HFFc6 (cell line): ENCODE results near the gene LRP1B. TPM values are rescaled to one million over a fixed set of nuclear protein-coding genes. Genes with fewer than 3 reads are reported as not detected.

Source experiments
- DNase-seq: peaks from one replicate; pipeline ENCODE4 v3.0.0-alpha.2; 2018
- H3K27ac Mint-ChIP-seq: 2 replicates; pipeline ENCODE4 v1.8.0; 2020; ENCODE audit warnings: mild to moderate bottlenecking, mixed read lengths
- H3K27me3 Mint-ChIP-seq: 2 replicates; pipeline ENCODE4 v1.8.0; 2021; ENCODE audit warnings: mild to moderate bottlenecking, moderate library complexity, mixed read lengths; ENCODE audit not compliant: insufficient read depth
- H3K36me3 Mint-ChIP-seq: 2 replicates; pipeline ENCODE4 v1.8.0; 2021; ENCODE audit warnings: low read depth, mixed read lengths
- H3K4me1 Mint-ChIP-seq: 2 replicates; pipeline ENCODE4 v1.8.0; 2020; ENCODE audit warnings: low read depth, mixed read lengths
- H3K4me3 Mint-ChIP-seq: 2 replicates; pipeline ENCODE4 v1.8.0; 2020; ENCODE audit warnings: mild to moderate bottlenecking, moderate library complexity, mixed read lengths
- H3K9me3 Mint-ChIP-seq: 2 replicates; pipeline ENCODE4 v1.8.0; 2020; ENCODE audit warnings: mild to moderate bottlenecking, mixed read lengths
- total RNA-seq, 6 experiments: library from RNA; stranded (reverse); fragmentation: NEBNext Ultra II Directional; extraction: Animal tissue kit (Norgen Biotek cat#: 25700); gene quantifications; 2 replicates in 1 of 6; 3 replicates in 5 of 6; pipeline ENCODE4 v1.2.3, GENCODE V29; 2021
- TF ChIP-seq, protein P1 (sequence below): fragments of 200-600 bp; sonication (generic); IDR thresholded peaks from 2 replicates; pipeline ENCODE4 v1.5.0; 2021; ENCODE audit warnings: antibody characterized with exemption, mild to moderate bottlenecking

LRP1B gene
- total RNA-seq, 6 experiments from 2014 or later, result not detected

GRCh38 chr2:140262908-140263307 is 1867.9 kb downstream of the LRP1B start:
- Mint-ChIP-seq H3K36me3 (no peaks in the 10 kb centered on the region), H3K9me3 (peaks cover 40% of the 10 kb centered on the region), H3K4me1 (no peaks in the 10 kb centered on the region), H3K27me3 (no peaks in the 10 kb centered on the region), H3K27ac (no peak overlapping the region), H3K4me3 (no peak overlapping the region)
- TF ChIP-seq, protein P1, sequence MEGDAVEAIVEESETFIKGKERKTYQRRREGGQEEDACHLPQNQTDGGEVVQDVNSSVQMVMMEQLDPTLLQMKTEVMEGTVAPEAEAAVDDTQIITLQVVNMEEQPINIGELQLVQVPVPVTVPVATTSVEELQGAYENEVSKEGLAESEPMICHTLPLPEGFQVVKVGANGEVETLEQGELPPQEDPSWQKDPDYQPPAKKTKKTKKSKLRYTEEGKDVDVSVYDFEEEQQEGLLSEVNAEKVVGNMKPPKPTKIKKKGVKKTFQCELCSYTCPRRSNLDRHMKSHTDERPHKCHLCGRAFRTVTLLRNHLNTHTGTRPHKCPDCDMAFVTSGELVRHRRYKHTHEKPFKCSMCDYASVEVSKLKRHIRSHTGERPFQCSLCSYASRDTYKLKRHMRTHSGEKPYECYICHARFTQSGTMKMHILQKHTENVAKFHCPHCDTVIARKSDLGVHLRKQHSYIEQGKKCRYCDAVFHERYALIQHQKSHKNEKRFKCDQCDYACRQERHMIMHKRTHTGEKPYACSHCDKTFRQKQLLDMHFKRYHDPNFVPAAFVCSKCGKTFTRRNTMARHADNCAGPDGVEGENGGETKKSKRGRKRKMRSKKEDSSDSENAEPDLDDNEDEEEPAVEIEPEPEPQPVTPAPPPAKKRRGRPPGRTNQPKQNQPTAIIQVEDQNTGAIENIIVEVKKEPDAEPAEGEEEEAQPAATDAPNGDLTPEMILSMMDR, result no peak
- DNase-seq, result no peak

DNA sequence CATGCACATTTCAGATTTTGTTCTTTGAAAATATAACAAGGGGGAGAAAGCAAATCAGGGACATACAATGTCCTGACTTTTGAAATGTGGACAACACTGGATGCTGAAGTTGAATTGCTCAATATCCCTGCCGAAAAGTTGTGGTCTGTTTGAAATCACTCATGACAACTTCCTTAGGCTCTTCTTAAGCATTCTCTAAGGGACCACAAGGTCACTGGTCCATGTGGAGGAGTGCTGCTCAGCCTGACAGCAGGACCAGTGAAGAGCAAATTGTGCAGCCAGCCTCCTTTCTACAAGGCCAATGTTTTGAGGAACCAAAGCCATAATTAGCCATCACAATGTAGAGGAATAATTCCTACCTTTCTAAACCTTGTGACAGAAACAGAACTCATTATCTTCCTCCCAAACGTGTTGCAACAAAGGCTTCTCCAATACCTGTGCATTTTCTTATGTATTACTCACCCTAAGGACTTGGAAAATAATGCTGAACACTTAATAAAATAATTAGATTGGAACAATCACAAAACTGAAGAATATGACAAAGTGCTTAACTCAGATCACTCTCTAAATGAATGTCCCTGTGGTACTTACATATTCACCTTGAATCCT is 1873.0 kb downstream of the LRP1B start:
- Mint-ChIP-seq H3K4me1 (no peaks in the 10 kb centered on the region), H3K9me3 (peaks cover 16% of the 10 kb centered on the region), H3K36me3 (no peaks in the 10 kb centered on the region), H3K27ac (no peak overlapping the region), H3K4me3 (no peak overlapping the region), H3K27me3 (no peaks in the 10 kb centered on the region)
- TF ChIP-seq, protein P1, result no peak
- DNase-seq, result no peak

GRCh38 chr2:140256080-140256479 is 1874.7 kb downstream of the LRP1B start:
- Mint-ChIP-seq H3K4me3 (no peak overlapping the region), H3K36me3 (no peaks in the 10 kb centered on the region), H3K4me1 (no peaks in the 10 kb centered on the region), H3K27ac (no peak overlapping the region), H3K27me3 (no peaks in the 10 kb centered on the region), H3K9me3 (peaks cover 17% of the 10 kb centered on the region)
- TF ChIP-seq, protein P1, result no peak
- no peak for DNase-seq

GRCh38 chr2:140249821-140250220 is 1881.0 kb downstream of the LRP1B start:
- Mint-ChIP-seq H3K4me1 (no peaks in the 10 kb centered on the region), H3K4me3 (no peak overlapping the region), H3K27me3 (no peaks in the 10 kb centered on the region), H3K9me3 (peaks cover 20% of the 10 kb centered on the region), H3K36me3 (no peaks in the 10 kb centered on the region), H3K27ac (no peak overlapping the region)
- TF ChIP-seq, protein P1, result no peak
- DNase-seq, result no peak

DNA sequence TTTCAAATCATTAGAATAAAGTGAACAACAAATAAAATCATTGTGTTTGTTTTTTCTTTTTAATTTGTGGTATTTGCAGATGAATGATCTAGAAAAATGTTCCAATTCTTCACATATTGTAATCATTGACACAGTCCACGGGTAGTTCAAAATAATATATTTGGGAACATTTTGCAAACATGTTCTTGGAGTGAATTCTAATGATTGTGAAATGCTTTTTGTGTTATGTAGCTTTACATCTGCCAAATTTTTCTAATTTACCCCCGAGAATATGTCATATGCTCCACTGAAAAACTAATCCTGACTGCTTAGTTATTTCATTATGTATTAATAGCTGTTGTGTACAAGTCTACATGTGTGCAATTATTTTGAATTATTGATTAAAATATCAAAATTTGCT is 1882.2 kb downstream of the LRP1B start:
- TF ChIP-seq, protein P1, result no peak
- Mint-ChIP-seq H3K36me3 (no peaks in the 10 kb centered on the region), H3K4me1 (no peaks in the 10 kb centered on the region), H3K4me3 (no peak overlapping the region), H3K27me3 (no peaks in the 10 kb centered on the region; the same call in 1 of the 2 replicates), H3K9me3 (peaks cover 20% of the 10 kb centered on the region), H3K27ac (no peak overlapping the region)
- DNase-seq, result no peak
